Ecto neural progenitor cell (in vitro differentiated cells): ENCODE measurements around the gene RNU1-1.
"Not testable (repeated sequence)": the region's sequence is repeated elsewhere in the genome, so short reads cannot be mapped to it uniquely, and the experiment has no call there.

ENCODE experiments used
- DNase-seq: peaks from one replicate; pipeline ENCODE4 v3.0.0-alpha.2; 2018; ENCODE audit warnings: low spot score

The RNU1-1 gene

GRCh38 chr1:16521679-16522078 lies 7.6 kb upstream of the RNU1-1 start:
- not testable (repeated sequence) for DNase-seq

GRCh38 chr1:16521288-16521583 lies 7.2 kb upstream of the RNU1-1 start:
- DNase-seq, result peak; percentile 44

DNA sequence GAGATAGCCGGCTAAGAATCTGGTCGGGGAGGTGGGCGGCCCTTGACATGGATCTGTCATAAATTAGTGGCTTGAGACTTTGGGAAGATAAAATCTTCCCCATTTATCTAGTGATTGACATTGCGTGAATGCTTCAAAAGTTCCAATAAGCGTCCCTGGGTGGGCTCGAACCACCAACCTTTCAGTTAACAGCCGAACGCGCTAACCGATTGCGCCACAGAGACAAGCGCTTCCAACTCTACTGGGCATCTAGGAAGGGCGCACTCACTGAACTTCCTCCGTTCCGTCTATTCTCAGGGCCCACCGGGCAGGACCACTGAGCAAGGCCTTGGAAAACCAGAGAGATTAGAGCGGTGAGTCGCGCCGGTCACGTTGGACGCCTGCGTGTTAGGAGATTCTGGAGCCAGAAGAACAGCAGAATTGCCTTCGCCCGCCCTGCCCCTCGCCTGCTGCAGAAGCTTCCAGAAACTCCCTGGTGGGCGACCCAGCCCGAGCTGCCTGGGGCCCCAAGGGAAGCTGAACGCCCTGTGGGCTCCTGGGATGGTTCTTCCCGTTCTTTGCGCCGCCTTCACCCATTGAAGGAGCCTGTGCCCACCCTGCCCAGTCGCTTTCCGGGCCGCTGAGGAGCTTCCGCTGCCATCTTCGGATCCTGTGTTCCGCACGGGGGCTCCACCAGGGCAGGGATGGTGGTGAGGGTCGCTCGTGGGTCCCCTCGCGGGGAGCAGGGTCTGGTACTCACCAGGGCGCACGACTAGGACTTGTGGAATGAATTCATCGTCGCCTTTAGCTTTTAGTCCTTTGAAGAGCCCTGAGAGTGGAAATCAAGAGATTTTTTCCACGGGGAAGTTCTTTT lies 6.6 kb upstream of the RNU1-1 start:
- DNase-seq, result peak; percentile 68

DNA sequence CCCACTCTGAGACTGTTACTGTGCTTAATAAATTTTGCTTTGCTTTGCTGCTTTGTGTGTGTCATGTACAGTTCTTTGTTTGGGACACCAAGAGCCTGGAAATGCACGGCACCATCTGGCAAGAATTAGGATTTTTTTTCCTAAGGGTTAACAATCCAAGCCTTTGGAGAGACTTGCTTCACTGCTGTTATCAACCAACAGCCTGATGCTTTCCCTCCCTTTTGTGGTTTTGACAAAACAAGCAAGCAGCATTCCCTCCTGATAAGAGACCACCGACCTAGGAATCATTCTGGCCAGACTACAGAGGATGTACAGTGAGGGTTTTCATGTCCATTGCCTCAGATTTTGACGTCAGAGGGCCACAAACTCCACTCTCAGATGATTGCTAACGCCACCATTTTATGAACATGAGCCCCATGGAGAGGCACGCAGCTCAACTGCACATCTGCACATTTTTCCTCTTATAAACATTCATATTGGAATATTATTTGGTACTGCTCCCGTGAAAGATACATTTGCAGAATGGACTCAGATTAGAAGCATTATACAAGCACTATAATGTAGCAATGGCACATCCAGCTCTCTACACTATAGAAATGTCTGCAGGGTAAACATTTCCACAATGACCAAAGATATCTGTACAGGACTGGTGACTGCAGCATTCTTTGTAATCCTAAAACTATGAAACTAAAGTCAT lies 5.3 kb upstream of the RNU1-1 start:
- not testable (repeated sequence) for DNase-seq

DNA sequence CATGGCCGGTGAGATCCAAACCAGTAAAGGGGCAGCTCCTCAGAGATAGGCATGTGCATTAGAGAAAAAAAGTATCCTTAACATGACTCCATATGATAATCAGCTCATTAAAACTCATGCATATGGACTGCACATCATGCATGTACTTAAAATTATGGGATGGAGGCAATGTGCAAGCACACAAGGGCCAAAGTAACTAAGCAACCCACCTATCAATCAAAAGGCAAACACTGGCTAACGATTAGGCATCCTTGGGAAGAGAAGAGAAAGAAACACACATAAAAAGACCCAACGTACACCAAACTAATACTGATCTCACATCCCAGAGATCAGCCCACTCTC lies 4.8 kb upstream of the RNU1-1 start:
- DNase-seq, result not testable (repeated sequence)

- DNase-seq, result not testable (repeated sequence)
These were observed 2.8 kb upstream of the RNU1-1 start for GRCh38 chr1:16516694-16517410.

DNA sequence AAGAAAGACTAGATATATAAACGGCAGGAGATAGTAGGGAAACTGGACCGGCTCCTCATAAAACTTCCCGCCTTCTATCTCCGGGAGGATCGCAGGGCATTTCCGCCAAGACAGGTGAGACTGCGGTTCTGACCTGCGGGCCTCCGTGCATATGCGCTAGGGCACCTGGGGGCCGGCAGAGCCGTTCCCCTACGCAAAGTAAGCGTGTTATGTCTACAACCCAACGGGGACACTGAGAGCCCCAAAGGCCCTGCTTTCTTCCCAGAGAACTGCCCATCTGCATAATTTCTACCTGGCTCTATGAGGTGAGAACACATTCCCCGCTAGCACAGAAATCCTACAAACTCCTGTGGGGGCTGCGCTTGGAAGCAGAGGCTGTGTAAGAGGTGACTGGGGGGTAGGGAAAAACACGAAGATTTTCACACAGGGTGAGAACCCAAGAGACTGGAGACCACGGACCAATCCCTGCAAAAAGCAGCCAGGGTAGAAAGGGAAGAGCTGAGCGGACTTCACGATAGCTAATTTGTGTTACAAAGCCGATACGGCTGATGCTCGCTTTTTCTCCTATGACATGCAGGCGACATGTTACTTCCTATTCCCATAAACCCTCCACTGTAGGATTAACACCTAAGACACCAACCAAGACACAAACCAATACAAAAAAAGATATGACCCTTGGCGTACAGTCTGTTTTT lies 526 bp downstream of the RNU1-1 start:
- peak; percentile 65 for DNase-seq

GRCh38 chr1:16512624-16513411 lies 1.3 kb downstream of the RNU1-1 start:
- DNase-seq, result not testable (repeated sequence)

- DNase-seq, result not testable (repeated sequence)
These were observed 2.2 kb downstream of the RNU1-1 start for GRCh38 chr1:16511926-16512325.

DNA sequence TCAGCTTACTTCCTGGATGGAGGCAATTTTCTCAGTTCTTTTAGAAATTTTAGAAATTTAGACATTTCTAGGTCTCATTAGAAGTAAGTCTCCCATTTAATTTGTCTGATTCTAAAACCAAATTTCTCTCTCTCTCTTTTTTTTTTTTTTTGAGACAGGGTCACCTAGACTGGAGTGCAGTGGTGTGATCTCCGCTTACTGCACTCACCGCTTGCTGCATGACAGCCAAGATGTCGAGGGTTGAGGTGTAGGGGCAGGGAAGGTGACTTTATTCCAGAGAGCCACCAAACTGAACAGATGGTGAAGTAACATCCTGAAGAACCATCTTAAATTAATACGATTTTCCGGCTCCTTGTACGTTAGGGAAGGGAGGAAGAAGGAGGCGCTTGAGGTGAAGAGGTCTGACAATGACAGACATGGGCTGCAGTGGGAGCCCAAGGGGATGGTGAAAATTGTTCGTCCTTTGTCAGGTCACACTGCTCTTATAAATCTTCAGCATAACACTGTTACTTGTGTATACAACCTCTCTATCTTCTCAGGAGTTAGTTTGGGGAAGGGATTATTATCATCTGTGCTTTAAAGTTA lies 5.1 kb downstream of the RNU1-1 start:
- peak; percentile 63 for DNase-seq

DNA sequence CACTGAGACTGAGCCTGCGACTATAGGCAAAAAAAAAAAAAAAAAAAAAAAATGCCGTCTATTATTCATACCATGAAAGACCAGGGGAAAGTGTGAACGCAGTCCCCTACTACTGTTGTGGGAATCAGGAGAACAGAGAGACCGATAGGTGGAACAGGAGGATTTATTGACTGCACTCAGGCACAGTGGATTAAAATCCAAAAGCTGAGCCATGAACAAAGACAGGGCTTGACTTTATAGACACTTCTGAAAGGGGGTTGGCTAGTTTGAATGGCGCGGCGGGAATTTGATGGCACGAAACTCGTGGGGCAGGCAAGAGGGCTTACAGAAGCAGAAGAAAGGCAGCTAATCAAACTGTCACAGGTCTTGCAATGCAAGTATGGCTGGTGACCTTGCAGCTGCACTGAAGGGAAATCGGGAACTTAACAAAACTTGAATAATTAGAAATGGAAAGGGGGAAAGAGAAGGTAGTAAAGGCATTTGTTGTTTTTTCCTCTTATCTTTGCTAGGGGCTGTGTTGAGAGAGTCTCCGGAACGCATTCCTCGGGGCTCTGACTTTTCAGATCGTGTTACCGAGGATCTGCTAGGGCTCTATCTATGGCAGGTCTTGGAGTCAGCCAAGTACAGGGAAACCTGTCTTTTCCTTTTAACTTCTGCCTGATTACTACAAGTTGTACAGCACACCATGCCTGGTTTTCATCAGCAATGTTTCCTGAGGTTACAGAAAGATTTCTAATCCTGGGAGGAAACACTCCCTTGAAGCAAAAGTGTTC lies 7.5 kb downstream of the RNU1-1 start:
- peak; percentile 67 for DNase-seq

- DNase-seq, result not testable (repeated sequence)
These were observed 8.2 kb downstream of the RNU1-1 start for GRCh38 chr1:16505870-16506269.

GRCh38 chr1:16503494-16503893 lies 10.6 kb downstream of the RNU1-1 start:
- DNase-seq, result no peak

DNA sequence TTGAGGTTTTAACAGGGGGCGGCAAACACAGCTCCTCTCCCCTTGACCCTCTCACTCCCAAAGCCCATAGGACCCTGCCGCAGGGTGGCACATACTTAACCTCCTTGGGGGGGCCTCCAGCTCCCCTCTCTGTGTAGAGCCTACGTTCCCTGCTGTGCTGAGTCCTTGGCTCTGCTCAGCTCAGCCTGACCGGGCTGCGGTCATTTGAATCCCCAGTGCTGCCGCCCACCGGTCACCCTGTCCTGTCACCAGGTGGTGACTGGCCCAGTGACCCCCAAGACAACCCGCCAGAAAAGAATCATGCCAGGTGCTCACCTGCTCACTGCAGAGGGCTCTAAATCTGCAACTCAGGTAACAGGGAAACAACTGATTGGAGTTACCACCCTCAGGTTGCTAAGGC lies 12.6 kb downstream of the RNU1-1 start:
- not testable (repeated sequence) for DNase-seq

- not testable (repeated sequence) for DNase-seq
These were observed 13.1 kb downstream of the RNU1-1 start for GRCh38 chr1:16500975-16501374.

DNA sequence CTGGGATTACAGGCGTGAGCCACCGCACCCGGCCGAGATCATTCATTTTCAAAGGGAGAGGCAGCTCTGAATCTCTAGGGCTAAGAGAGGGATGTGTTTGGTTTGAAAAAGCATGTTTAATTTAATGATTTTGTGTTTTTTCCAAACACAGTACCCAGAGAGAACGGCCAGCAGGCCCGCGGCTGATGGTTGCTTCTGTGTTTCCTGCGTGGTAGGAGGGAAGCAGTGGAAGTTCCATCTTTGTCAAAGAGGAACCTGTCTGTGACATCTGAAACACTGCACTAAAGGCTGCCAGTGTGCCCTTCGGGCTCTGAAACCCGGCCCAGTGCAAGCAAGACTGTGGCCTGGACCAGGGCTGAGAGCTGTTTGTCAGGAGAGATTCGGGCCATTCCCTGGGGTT lies 13.6 kb downstream of the RNU1-1 start:
- DNase-seq, result not testable (repeated sequence)

DNA sequence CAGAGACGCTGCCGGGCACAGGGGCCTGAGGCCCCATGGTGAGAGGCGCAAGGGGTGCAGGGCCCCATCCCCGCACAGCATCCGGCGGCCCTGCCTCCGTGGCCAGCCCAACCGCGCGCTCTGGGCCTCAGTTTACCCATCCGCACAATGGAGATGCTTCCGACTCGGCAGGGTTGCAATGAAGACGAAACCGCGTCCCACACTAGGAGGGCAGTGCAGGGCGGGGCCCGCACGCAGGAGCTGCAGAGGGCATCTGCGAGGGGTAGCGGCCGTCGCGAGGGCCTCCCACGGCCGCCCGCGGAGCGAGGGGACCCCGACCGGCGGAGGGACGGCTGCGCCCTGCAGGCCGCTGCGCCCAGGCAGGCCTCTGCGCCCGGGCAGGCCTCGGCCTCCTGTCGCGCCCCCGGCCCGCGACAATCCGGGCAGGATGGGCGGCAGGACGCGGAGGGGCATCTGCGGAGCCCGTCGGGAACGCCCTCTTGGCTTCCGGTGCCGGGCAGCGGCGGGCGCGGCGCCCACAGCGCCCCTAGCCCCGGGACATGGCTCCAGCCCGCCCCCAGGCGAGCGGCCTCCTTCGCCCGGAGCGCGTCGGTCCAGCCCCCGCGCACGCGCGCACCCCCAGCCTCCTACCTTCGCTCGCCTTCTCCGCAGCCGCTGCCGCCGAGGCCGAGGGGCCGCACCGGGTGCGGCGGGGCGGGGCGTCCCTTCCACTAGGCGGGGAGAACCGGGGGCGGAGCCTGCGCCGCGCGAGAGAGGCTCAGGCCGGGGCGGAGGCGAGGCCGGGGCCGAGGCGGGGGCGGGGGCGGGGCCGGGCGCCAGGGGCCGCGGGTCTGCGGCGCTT lies 15.3 kb downstream of the RNU1-1 start:
- DNase-seq, result peak; percentile 97

DNA sequence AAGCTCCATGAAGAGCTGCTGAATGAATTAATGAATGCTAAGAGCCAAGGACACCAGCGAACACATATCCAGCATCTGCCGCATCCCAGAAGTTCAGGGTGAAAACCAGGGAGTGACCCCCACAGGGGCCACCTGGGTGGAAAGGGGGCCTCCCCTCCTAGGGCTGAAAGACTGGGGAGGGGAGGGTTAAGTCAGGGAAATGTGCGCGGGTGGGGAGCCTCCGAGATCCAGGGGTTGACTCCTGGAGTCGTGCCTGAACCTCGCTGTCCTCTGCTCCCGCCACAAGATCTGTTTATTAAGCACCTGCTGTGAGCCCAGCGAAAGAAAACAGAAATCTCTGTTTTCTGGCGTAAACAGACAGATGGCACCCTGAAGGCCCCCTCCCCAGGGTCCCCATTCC lies 16.0 kb downstream of the RNU1-1 start:
- peak; percentile 42 for DNase-seq

- DNase-seq, result not testable (repeated sequence)
These were observed 16.6 kb downstream of the RNU1-1 start for GRCh38 chr1:16497474-16497904.
